ENCODE results near the gene LYPD1. TPM values are rescaled to one million over a fixed set of nuclear protein-coding genes. Genes with fewer than 3 reads are reported as not detected.

LYPD1 gene
- total RNA-seq, 1 experiment from 2014 or later = not detected

GRCh38 chr2:132607426-132608090, 62.4 kb downstream of the LYPD1 start:
- no peaks in the 10 kb centered on the region for H3K27me3 ChIP-seq (ENCODE audit: insufficient read depth, low read length)
- BruUV-seq (replicated peaks) = no TSS peak
- ChIA-PET POLR2A (no interaction called here), RAD21 (ENCODE audit: low non-redundant PET in 1 of 2, low total read pairs in 2 of 2, uncharacterized antibody in 2 of 2, unreplicated experiment in 2 of 2) (no interaction called here), CTCF (interaction anchor here (1.6 kb wide), 1 partner anchor 259 kb away, joined by 4 read pairs; no protein-coding TSS in a partner anchor)
- H2AFZ ChIP-seq (ENCODE audit: low read depth, low read length, poor library complexity, severe bottlenecking) = no peak overlapping the region
- H3K4me3 ChIP-seq (replicated peaks in 1 of 2; ENCODE audit: low read depth in 1 of 2, low read length in 2 of 2) = no peak overlapping the region
- intact Hi-C loops (cut with micrococcal nuclease) = no loop called here
- no peak for ATAC-seq
- no peaks in the 10 kb centered on the region for H3K9me3 ChIP-seq (ENCODE audit: control insufficient read depth in 1 of 2, insufficient read depth in 1 of 2, low read depth in 1 of 2, low read length in 2 of 2)
- no peaks in the 10 kb centered on the region for H3K79me2 ChIP-seq (ENCODE audit: insufficient read depth, low read length)
- TF ChIP-seq POLR2AphosphoS5 (IDR thresholded peaks at IDR 0.05; ENCODE audit: low read depth, low read length) = no peak
- TF ChIP-seq JUND (IDR thresholded peaks at IDR 0.05) = no peak
- TF ChIP-seq, protein P1, sequence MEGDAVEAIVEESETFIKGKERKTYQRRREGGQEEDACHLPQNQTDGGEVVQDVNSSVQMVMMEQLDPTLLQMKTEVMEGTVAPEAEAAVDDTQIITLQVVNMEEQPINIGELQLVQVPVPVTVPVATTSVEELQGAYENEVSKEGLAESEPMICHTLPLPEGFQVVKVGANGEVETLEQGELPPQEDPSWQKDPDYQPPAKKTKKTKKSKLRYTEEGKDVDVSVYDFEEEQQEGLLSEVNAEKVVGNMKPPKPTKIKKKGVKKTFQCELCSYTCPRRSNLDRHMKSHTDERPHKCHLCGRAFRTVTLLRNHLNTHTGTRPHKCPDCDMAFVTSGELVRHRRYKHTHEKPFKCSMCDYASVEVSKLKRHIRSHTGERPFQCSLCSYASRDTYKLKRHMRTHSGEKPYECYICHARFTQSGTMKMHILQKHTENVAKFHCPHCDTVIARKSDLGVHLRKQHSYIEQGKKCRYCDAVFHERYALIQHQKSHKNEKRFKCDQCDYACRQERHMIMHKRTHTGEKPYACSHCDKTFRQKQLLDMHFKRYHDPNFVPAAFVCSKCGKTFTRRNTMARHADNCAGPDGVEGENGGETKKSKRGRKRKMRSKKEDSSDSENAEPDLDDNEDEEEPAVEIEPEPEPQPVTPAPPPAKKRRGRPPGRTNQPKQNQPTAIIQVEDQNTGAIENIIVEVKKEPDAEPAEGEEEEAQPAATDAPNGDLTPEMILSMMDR (IDR thresholded peaks at IDR 0.05 in 2 of 3, conservative IDR thresholded peaks at IDR 0.05 in 1 of 3; ENCODE audit: borderline replicate concordance in 1 of 3, insufficient read depth in 1 of 3, low read depth in 2 of 3, low read length in 2 of 3) = no peak
- no peak for TF ChIP-seq ELF1 (IDR thresholded peaks at IDR 0.05; ENCODE audit: borderline replicate concordance, low read depth)
- TF ChIP-seq ZFX (IDR thresholded peaks at IDR 0.05) = no peak
- no peak for TF ChIP-seq SRF (IDR thresholded peaks at IDR 0.05; ENCODE audit: low read depth)
- TF ChIP-seq EZH2phosphoT487 (IDR thresholded peaks at IDR 0.05; ENCODE audit: borderline replicate concordance) = no peak
- TF ChIP-seq, protein P2, sequence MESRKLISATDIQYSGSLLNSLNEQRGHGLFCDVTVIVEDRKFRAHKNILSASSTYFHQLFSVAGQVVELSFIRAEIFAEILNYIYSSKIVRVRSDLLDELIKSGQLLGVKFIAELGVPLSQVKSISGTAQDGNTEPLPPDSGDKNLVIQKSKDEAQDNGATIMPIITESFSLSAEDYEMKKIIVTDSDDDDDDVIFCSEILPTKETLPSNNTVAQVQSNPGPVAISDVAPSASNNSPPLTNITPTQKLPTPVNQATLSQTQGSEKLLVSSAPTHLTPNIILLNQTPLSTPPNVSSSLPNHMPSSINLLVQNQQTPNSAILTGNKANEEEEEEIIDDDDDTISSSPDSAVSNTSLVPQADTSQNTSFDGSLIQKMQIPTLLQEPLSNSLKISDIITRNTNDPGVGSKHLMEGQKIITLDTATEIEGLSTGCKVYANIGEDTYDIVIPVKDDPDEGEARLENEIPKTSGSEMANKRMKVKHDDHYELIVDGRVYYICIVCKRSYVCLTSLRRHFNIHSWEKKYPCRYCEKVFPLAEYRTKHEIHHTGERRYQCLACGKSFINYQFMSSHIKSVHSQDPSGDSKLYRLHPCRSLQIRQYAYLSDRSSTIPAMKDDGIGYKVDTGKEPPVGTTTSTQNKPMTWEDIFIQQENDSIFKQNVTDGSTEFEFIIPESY (IDR thresholded peaks at IDR 0.05; ENCODE audit: extremely low read depth, insufficient replicate concordance, low read length) = no peak
- no peak for TF ChIP-seq ZNF274 (IDR thresholded peaks at IDR 0.05; ENCODE audit: low read depth, low read length)
- no peak overlapping the region for H3K4me2 ChIP-seq (ENCODE audit: low read length)
- no peaks in the 10 kb centered on the region for H4K20me1 ChIP-seq (ENCODE audit: insufficient read depth)
- no peaks in the 10 kb centered on the region for H3K36me3 ChIP-seq (ENCODE audit: control insufficient read depth in 1 of 2, insufficient read depth in 2 of 2, low read length in 2 of 2)
- DNase-seq (ENCODE audit: low read depth, low spot score) = no peak
- H3K4me1 ChIP-seq (ENCODE audit: control insufficient read depth in 1 of 2, insufficient read depth in 2 of 2, low read length in 2 of 2) = no peaks in the 10 kb centered on the region
- H3K9me2 ChIP-seq (ENCODE audit: insufficient read depth) = no peaks in the 10 kb centered on the region
- no peak overlapping the region for H3K27ac ChIP-seq (ENCODE audit: low read depth, low read length)
- H3K9ac ChIP-seq (ENCODE audit: low read length) = no peak overlapping the region
